Ecto neural progenitor cell (in vitro differentiated cells): ENCODE results near the gene ANTXRL.
"Not testable (repeated sequence)": the region's sequence is repeated elsewhere in the genome, so short reads cannot be mapped to it uniquely, and the experiment has no call there.

Experiments
- DNase-seq: peaks from one replicate; pipeline ENCODE4 v3.0.0-alpha.2; 2018; ENCODE audit warnings: low spot score

The ANTXRL gene

DNA sequence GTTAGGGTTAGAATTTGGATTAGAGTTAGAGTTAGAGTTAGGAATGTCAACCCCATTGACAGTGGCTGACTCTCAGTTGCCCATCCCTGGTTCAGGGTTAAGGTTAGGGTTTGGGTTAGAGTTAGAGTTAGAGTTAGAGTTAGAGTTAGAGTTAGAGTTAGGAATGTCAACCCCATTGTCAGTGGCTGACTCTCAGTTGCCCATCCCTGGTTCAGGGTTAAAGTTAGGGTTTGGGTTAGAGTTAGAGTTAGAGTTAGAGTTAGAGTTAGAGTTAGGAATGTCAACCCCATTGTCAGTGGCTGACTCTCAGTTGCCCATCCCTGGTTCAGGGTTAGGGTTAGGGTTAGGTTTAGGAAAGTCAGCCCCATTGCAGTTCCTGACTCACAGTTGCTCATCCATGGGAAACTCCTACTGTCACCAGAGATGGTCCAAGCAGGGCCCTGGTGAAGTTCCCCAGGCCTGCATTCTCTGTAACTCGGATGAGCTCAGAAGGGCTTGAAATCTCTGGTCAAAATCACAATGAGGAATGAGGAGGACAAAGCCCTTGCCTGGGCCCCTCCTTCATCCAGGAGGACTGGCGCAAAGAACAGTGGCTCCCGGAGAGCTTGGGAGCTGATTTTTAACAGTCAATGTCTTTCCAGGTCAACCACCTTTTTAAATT lies 8.7 kb downstream of the ANTXRL start:
- not testable (repeated sequence) for DNase-seq

DNA sequence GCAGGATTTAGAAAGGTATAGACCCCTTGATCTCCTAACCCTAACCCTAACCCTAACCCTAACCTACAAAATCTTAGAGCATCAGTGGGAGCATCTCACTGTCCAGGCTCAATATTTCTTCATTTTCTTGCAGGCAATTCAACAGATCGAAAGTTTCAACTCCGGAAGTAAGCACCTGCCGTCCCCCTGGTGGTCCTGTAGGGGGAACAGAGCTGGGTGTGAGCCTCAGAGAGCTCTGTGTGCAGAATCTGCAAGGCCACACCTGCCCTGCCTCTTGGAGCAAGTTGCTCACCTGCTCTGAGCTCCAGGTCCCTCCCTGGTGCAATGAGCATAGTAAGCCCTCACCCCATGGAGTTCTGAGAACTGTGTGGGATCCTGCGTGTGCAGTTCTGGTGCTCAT lies 9.3 kb downstream of the ANTXRL start:
- not testable (repeated sequence) for DNase-seq

DNA sequence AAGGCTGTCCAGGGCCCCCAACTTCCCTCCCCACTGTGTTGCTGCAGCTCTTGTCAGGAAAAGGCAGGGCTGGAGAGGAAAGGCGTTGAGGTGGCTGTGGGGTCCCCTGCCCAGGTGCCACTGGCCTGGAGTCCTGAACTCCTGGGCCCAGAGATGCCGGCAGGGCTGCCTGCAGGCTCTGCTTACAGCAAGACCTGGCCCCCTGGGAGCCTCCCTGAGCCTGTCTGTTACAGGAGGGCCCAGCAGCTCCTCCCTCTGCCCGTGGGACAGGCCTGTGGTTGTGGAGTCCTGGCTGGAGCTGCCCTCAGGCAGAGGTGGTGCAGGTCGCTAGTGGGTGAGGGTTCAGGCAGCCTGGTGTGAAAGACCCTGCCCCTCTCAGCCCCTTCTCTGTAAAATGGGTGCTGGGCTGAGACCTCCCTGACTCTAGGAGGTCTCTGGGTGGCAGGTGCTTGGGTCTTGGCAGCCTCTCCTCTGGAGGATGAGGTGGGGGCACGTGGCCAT lies 9.9 kb downstream of the ANTXRL start:
- no peak for DNase-seq

DNA sequence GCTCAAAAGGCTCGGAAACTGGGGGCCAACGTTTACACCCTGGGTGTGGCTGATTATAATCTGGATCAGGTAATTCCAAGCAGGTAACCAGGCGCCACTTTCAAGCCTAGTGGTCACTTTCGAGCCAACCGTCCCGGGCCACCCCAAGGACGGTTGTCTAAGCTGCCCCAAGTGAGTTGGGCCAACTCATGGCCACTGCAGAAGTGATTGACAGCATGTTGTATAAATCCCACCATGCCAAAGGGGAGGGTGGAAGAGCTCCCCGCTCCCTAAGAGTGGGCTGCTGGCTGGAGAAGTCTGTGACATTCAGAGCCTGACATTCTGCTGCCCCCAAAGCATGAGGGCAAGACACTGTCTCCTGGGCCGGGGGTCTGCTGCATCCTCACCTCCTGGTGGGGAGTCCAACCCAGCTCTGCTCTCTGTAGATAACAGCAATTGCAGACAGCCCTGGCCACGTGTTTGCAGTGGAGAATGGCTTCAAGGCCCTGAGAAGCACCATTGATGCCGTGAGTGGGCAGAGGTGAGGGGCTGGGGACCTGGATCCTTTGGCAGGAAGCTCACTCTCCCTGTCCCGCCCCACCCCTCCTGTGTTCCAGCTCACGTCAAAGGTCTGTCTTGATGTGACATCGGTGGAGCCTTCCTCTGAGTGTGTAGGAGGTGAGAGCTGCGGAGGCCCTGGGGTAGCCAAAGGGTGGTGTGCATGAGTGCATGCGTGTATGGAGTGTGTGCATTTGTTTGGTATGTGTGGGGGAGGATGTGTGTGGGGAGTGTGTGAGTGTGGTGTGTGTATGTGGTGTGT lies 10.8 kb downstream of the ANTXRL start:
- DNase-seq, result no peak

DNA sequence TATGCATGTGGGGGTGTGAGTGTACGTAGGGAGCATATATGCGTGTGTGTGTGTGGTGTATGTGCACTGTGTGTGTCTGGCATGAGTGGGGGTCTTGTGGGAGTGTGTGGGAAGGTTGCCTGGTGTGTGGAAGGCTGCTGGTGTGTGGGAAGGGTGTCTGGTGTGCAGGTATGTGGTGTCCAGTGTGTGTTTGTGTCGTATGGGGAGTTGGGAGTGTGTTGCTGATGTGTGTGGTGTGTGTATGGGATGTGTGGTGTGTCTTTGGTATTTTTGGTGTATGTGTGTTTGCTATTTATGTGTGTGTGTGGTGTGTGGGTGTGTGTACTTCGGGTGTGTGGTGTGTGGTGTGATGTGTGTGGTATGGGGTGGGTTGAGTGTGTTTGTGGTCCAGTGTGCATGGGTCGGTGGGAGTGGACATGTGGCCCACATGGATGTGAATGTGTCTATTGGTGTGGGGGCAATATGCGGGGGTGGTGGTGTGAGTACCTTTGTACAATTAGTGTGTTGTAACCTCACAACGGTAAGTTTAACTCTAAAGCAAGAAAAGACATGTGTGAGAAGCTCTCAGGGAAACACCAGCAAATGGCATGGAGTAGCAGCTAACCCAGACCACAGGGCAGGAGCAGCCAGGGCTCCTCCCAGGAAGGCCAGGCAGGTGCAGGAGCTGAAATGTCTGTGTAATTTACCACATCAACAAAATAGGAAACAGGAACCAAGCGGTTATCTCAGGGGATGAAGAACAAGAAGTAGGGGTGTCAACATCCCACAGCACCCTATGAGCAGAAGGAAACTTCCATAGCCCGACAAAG lies 11.9 kb downstream of the ANTXRL start:
- no peak for DNase-seq

DNA sequence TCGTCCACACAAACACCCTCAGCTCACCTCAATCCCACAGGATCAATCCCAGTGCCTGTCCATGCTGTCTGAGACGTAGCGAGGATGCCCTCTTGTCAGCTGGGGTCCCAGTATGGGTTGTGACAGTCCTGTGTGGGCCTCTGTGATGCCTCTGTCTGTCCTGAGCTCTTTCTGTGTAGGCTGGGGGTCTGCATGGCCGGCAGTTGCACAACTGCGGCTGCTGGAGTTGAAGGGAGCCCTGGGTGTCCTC lies 12.4 kb downstream of the ANTXRL start:
- no peak for DNase-seq

DNA sequence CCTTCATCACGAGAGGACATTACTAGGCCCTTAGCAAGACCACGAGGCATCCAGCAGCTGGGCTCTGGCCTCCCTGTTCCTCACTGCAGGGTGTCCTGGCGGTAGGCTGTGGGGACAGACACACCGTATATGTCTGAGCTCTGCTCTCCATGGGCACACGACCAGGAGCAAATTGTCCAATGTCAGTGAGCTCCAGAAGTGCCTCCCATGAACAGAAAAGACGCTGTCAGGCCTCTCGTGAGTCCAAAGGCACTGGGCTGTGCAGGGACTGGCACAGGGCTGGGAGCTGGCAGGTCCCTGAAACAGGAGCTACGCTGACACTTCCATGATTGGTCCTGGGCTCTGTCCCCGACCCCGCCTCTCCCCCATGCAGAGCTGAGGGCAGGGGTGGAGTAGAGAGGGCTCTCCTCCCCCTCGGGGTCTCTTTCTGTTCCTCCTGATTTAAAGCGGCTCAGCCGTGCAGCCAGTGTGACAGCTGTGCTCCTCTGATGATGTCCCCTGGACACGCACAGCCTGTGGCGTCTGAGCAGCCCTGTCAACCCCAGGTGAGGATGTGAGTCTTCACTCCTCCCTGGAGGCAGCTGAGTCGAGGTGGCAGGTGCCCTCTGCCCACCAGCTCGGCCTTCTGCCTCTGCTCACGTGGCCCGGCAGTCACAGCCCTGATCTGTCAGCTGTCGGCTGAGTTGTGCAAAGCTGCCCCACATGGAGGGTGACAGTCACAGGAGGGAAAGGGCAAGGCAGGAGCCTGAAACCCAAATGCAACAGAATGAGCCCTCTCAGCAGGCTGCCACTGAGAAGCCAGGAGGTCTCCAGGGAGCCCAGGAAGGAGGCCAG lies 13.0 kb downstream of the ANTXRL start:
- peak; percentile 59 for DNase-seq

DNA sequence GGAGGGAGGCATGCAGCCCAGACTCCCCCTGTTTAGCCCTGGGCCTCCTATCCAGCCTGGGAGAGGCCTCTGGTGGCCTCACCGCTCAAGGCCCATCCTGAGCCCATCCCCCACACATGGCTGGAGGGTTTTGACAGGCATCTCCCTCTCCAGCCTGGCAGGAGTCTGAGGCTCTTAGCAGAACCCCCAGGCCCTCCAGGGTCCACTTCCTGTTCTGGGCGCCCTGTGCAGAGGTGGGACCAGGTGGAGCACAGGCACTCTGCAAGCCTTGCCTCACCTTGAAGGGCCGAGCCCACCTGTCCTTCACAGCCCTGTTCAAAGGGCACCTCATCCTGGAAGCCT lies 13.5 kb downstream of the ANTXRL start:
- DNase-seq, result peak; percentile 44

DNA sequence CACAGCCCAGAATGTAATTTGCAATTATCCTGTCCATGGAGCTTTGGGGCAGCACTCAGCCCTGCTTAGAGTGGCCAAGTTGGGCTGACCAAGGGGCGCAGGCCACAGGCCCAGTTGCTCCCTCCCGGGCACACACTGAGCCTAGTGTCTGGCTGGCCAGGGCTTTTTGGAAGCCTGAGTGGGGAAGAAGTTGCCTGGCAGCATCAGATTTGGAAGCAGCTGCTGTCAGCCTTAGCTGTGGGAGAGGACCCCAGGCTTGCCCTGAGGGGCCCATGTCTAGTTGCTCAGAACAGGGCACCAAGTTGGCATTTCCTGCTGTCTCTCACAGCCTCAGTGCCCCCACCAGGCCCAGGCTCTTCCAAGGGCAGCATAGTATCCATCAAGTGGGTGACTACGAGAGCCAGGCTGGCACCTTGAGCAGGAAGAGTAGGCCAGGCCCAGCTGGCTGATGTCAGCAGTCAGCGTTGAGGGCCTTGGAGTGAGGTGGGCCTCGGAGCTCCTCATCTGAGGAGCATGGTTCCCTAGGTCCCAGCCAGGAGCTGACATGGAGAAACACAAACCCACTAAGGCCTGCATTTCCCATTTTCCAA lies 14.4 kb downstream of the ANTXRL start:
- DNase-seq, result peak; percentile 27

DNA sequence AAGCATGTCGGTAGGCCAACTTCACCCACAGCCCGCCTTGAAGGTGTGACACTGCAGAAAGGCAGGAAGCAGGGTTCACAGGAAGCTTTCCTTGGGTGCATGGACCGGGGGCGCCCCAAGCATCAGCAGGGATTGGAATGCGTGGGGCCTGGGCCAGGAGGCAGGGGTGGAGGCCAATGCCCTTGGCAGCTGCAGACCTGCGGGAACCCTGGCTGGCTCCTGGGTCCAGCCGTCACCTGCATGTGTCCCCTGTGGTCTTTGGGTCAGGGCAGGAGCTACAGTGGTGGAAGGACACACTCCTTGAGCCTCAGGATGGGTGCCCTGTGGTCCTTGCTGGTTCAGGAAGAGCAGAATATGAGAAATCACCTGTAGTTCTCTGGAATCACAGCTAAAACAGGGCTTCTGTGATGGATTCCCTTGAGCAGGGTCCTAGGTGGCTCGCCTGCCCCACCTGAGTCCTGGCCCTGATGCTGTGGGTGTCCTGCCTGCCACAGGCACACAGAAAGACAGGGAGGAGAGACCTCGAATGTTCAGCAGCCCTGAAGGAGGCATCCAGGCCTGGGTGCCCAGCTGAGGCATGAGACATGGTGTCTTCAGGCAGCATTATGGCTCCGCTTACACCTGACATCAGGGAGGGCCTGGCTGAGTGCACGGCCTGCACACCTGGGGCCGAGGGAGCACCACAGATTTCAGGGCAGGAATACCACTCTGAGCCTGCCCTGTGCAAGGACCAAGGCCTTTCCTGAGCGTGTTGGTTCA lies 15.1 kb downstream of the ANTXRL start:
- peak; percentile 39 for DNase-seq

DNA sequence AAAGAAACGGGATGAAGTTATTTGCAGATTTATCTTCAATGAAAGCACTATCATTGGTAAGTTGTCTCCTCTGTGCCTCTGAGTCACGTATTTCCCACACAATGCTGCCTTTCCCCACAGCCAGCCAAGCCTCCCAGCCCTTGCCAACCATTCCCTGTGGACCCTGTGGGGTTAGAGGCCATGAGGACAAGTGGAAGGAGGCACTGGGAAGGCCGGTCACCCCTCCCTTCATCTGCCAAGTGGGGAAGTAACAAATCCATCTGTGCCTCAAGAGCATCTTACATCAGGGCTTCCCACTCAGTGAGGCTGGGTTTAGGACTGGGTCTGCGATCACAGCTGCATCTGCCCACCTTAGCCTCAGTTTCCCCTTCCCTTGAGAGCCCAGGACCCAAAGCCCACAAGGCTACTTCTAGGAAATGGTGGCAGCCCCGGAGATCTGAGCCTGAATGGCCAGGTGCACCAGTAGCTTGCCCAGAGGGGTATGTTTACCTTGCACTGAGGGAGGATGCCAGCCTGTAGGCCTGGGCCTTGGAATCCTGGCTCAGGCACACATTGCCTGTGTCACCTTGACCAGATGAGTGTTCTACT lies 16.1 kb downstream of the ANTXRL start:
- not testable (repeated sequence) for DNase-seq

DNA sequence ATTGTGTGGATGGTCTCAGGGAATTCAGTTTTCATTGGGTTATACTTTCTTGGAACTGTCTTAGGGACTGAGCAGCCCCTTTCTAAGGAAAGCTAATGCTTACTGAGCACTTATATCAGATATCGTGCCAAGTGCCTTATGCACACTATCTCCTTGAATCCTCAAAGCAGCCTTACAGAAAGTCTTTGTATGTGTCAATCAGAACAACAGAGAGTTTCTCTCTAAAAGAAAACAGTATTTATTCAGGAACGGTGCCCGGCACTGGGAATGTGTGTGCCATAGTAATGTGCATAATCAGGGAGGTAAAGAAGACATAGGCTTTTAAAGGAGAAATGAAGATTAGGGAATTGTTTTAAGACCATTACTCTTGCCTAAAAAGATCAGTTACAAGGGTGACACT lies 17.3 kb downstream of the ANTXRL start:
- no peak for DNase-seq

DNA sequence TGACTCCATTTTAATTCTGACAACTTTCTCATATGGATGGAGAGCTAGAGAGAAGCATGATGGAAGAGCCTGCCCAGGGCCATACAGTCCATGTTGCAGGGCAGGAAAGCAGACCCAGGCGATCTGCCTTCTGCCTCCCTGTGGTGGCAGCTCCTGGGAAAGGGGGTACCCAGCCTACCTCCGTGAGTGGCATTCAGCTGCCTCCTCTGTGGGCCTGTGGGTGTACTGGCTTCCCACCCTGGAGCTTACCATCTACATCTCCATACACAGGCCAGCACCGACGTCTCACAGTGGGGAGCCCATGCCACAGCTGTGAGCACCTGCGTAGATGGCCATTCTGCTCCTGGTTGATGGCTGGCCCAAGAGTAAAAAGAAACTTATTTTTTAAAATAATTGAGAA lies 17.9 kb downstream of the ANTXRL start:
- not testable (repeated sequence) for DNase-seq

DNA sequence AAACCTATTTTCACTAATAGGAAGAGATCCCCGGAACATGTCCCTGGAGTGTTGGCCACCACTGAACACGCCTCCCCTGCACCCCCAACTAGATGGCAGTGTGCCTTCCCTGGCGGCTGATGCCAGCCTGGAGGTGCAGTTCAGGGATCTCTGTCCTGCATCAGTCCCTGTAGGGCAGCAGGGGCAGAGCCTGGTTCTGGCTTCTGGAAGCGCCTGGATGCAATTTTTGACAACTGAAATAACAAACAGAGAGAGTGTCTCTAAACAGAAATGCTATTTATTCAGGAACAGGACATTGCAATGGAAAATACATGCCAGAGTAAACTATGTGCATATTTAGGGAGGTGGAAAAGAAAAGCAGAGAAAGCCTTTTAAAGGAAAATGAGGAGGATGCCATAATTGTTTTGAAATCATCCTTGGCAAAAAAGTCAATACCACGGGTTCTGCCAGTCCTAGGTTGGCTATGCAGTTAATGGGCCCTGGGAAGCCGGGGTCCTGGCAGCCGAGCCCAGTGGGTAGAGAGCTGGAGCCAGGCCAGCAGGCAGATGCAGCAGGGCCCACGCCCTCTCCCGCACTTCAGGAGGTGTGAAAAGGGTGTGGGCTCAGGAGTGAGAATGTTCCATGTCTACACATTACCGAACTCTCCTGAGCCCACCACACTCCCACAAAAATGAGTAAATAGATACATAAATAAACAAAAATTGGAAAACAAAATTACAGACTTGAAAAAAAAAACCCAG lies 18.5 kb downstream of the ANTXRL start:
- DNase-seq, result no peak

DNA sequence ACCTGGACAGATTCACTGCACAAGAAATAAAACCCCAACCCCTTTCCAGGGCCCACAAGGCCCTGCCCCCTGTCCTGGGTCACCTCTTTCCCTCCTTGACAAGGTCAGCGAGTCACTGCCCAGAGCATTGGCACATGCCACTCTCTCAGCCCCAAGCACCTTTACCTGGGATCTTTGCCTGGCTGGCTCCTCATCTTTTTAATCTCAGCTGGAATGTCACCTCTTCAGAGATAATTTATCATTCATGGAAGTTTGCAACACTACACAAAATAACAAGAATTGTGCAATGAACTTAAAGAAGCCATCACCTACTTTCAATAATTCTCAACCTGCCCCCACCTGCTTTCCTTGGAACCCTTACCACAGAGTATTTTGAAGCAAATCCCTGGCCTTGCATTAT lies 19.2 kb downstream of the ANTXRL start:
- no peak for DNase-seq

DNA sequence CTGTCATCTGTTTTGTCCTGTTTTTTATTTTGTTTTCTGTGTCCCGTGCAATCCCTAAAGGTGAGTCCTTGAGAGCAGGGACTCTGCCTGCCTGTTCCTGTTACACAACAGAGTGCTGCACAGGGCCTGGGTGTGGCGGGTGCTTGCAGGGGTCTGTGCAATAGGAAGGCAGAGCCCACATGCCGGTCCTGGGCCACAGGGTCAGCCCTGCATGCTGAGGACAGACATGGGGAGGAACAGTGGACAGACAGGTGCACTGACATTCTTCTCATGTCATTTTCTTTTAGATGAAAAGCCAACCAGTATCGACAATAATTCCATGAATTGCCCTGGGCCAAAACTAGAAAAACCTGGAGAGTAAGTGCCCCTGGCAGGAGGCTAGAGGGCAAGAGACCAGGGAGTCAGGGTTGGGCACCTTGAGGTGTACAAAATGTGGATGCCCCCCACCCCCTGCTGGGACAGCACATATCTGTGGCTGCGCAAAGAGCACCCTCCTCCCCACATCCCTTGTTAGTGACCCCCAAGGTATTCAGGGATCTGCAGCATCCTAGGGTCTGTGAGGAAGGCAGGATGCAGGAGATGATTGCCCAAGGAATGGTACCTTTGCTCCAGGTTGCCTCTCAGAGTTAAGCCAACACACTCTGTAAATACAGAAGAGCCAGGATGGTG lies 19.9 kb downstream of the ANTXRL start:
- DNase-seq, result no peak

DNA sequence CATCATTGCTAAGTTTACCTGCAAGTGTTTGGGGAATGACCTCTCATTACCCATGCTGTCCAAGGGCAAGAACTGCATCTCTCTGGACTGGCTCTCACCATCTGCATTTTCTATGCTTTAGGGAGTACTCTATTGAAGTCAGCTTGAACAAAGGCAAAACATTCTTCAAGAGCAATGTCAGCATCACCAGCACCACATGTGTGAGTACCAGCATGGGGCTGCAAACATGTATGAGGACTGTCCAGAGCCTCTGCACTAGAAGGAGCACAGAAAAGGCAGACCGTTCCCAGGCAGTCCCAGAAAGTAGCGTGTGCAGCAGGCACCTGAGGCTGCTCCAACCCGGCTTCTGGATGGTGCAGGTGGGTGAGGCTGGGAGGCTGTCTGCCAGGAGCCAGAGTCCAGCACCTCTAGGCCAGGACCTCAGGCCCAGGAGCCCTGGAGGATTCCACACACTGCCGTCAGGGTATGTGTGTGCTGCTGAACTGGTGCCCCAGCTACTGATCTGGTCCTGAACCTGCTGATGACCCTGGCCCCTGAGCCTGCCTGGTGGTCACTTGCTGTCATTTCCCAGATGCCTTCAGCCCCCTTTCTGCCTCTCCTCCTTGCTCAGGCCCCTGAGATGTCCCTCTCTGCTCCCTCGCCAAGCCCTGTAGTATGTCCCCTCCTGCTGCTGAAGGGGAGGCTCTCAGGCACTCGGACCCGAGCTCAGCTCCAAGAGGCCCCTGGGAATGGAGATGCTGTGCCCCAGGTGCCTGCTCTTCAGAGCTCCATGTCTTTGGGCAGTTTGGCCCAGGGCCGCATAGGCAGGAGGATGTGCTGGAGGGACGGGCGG lies 20.7 kb downstream of the ANTXRL start:
- DNase-seq, result no peak

DNA sequence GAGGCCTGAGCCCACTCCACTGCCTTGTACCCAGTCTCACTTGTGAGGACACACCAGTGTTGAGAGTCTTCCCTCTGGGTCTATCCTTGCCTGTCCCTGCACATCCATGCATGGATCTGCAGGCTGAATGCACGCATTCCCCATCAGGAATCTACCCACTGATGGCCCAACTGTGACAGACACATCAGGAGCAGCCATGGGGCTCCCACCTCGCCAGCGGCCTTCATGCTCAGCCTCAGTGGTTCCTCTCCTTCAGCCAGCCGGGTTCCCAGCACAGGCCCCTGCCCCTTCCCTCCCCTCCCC lies 21.3 kb downstream of the ANTXRL start:
- no peak for DNase-seq
